Measurements from ENCODE around the gene AP1B1. TPM values are rescaled to one million over a fixed set of nuclear protein-coding genes. Genes with fewer than 3 reads are reported as not detected.
A peak's percentile ranks its signal among the peaks of the same experiment; 100 is the strongest.

Gene AP1B1
- total and polyA plus RNA-seq, 2 donors (not counting 1 experiment from before 2014, with no cell fraction given): 44.1 to 45.6 TPM

DNA sequence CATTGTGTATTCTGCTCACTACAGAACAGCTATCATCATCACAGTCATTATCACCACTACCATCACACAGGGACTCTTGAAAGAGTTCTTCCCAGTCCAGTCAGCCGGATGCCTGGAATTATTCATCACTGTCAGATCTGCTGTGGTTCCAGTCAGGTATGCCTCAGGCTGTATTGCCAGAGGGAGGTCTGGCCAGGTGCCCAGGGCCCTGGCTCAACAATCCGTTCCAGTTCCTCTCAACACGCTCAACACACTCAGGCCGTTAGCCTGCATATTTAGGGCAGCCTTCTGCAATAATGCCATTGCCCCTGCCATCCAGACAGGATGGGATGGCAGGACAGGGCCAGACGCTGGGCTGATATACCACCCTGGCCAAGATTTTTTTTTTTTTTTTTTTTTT lies 44.2 kb downstream of the AP1B1 start:
- no peak for TF ChIP-seq EZH2 (IDR thresholded peaks at IDR 0.05; ENCODE audit: low read length, missing control alignments)
- TF ChIP-seq, protein P1, sequence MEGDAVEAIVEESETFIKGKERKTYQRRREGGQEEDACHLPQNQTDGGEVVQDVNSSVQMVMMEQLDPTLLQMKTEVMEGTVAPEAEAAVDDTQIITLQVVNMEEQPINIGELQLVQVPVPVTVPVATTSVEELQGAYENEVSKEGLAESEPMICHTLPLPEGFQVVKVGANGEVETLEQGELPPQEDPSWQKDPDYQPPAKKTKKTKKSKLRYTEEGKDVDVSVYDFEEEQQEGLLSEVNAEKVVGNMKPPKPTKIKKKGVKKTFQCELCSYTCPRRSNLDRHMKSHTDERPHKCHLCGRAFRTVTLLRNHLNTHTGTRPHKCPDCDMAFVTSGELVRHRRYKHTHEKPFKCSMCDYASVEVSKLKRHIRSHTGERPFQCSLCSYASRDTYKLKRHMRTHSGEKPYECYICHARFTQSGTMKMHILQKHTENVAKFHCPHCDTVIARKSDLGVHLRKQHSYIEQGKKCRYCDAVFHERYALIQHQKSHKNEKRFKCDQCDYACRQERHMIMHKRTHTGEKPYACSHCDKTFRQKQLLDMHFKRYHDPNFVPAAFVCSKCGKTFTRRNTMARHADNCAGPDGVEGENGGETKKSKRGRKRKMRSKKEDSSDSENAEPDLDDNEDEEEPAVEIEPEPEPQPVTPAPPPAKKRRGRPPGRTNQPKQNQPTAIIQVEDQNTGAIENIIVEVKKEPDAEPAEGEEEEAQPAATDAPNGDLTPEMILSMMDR (conservative IDR thresholded peaks at IDR 0.05 in 1 of 2, IDR thresholded peaks at IDR 0.05 in 1 of 2; ENCODE audit: low read depth in 1 of 2, low read length in 2 of 2): no peak
- Histone ChIP-seq H3K36me3 (ENCODE audit: control insufficient read depth, insufficient read depth, low read length) (peaks cover 32% of the 10 kb centered on the region), H3K9me3 (ENCODE audit: control insufficient read depth, insufficient read depth, low read depth, low read length) (no peaks in the 10 kb centered on the region), H3K9ac (ENCODE audit: insufficient read depth, low read length) (no peak overlapping the region), H3K79me2 (ENCODE audit: control insufficient read depth, insufficient read depth, low read length) (no peaks in the 10 kb centered on the region), H3K27me3 (ENCODE audit: control insufficient read depth, insufficient read depth, low read length) (no peaks in the 10 kb centered on the region), H3K27ac (ENCODE audit: insufficient read depth, low read length) (no peak overlapping the region), H2AFZ (ENCODE audit: low read length) (no peak overlapping the region), H3K4me1 (ENCODE audit: control insufficient read depth, extremely low read depth, insufficient read depth, low read length) (peaks cover 3% of the 10 kb centered on the region), H3K4me3 (replicated peaks in 1 of 4; ENCODE audit: control extremely low read depth in 1 of 4, insufficient read depth in 1 of 4, low read depth in 3 of 4, low read length in 4 of 4) (no peak overlapping the region), H3K4me2 (ENCODE audit: extremely low read depth, insufficient read depth, low read length) (no peak overlapping the region), H4K20me1 (ENCODE audit: control insufficient read depth, extremely low read depth, insufficient read depth, low read length) (no peaks in the 10 kb centered on the region)
- DNase-seq (ENCODE audit: low read depth in 2 of 2): peak; percentile 29 to 99

DNA sequence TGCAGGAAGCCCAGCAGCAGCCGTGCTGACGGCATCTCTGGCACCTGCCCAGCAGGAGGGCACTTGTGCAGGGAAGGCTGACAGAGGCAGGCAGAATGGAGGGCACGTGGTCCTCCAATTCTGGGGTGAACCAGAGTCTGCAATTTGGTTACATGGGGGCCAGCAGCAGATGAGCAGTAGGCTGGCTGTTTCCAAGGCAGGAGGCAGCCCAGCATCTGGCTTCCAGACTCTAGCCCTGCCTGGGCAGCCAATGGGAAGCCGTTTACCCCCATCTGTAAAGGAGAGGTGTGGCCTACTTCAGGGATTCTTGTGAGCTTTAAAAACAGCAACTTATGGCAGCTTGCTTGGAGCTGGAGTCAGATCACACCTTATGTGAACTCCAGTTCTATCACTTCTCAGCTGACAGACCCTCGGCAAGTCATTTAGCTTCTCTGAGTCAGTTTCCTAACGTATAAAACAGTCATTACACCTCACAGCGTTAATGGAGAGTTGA lies 45.0 kb downstream of the AP1B1 start:
- Histone ChIP-seq H4K20me1 (ENCODE audit: control insufficient read depth, extremely low read depth, insufficient read depth, low read length) (no peaks in the 10 kb centered on the region), H3K79me2 (ENCODE audit: control insufficient read depth, insufficient read depth, low read length) (no peaks in the 10 kb centered on the region), H3K4me2 (ENCODE audit: extremely low read depth, insufficient read depth, low read length) (no peak overlapping the region), H3K9me3 (ENCODE audit: control insufficient read depth, insufficient read depth, low read depth, low read length) (no peaks in the 10 kb centered on the region), H3K36me3 (ENCODE audit: control insufficient read depth, insufficient read depth, low read length) (peaks cover 30% of the 10 kb centered on the region), H2AFZ (ENCODE audit: low read length) (no peak overlapping the region), H3K4me3 (replicated peaks in 1 of 4; ENCODE audit: control extremely low read depth in 1 of 4, insufficient read depth in 1 of 4, low read depth in 3 of 4, low read length in 4 of 4) (no peak overlapping the region), H3K27ac (ENCODE audit: insufficient read depth, low read length) (no peak overlapping the region), H3K4me1 (ENCODE audit: control insufficient read depth, extremely low read depth, insufficient read depth, low read length) (peaks cover 3% of the 10 kb centered on the region), H3K9ac (ENCODE audit: insufficient read depth, low read length) (no peak overlapping the region), H3K27me3 (ENCODE audit: control insufficient read depth, insufficient read depth, low read length) (no peaks in the 10 kb centered on the region)
- TF ChIP-seq, protein P1 (conservative IDR thresholded peaks at IDR 0.05 in 1 of 2, IDR thresholded peaks at IDR 0.05 in 1 of 2; ENCODE audit: low read depth in 1 of 2, low read length in 2 of 2): no peak
- TF ChIP-seq EZH2 (IDR thresholded peaks at IDR 0.05; ENCODE audit: low read length, missing control alignments): no peak
- DNase-seq (ENCODE audit: low read depth in 2 of 2): peak; percentile 24 to 81

DNA sequence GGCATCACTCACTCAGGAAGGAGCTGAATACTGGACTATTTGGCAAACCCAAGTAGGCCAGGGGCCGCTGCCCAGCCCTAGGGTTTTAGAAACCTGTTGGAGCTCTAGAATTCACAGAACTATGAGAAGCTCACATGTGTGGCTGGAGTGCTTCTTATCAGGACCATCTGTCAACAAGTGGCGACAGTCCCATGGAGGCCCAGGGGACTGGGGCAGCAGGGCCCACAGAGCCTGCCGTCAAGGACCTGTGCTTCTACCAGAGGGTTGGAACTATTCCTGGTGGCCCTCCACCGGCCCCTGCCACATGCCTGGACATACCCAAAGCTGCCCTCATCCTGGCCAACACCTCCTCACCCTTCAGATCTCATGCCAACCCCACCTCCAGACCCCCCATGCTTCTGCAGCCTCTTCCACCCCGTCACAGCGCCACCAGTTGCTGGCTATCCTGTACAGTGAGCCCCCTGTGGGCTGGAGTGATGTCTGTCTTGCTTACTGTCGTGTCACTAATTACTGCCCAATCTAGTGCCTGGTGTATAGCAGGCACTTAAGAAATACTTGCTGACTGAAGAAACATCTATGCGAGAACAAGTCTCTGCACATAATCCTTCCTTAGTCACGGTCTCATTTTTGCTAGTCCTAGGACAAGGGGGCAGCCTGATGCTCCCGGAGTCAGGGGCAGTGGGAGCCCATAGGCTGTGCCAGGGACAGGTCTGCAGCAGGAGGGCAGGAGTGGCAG lies 45.6 kb downstream of the AP1B1 start:
- H3K79me2 ChIP-seq (ENCODE audit: control insufficient read depth, insufficient read depth, low read length): no peaks in the 10 kb centered on the region
- H3K27me3 ChIP-seq (ENCODE audit: control insufficient read depth, insufficient read depth, low read length): no peaks in the 10 kb centered on the region
- no peak overlapping the region for H3K4me3 ChIP-seq (replicated peaks in 1 of 4; ENCODE audit: control extremely low read depth in 1 of 4, insufficient read depth in 1 of 4, low read depth in 3 of 4, low read length in 4 of 4)
- no peak for TF ChIP-seq EZH2 (IDR thresholded peaks at IDR 0.05; ENCODE audit: low read length, missing control alignments)
- TF ChIP-seq, protein P1 (conservative IDR thresholded peaks at IDR 0.05 in 1 of 2, IDR thresholded peaks at IDR 0.05 in 1 of 2; ENCODE audit: low read depth in 1 of 2, low read length in 2 of 2): no peak
- no peak overlapping the region for H3K4me2 ChIP-seq (ENCODE audit: extremely low read depth, insufficient read depth, low read length)
- DNase-seq (ENCODE audit: low read depth in 2 of 2): peak in 1 of 2 donors; percentile 6
- no peaks in the 10 kb centered on the region for H3K9me3 ChIP-seq (ENCODE audit: control insufficient read depth, insufficient read depth, low read depth, low read length)
- H3K9ac ChIP-seq (ENCODE audit: insufficient read depth, low read length): no peak overlapping the region
- H2AFZ ChIP-seq (ENCODE audit: low read length): no peak overlapping the region
- peaks cover 3% of the 10 kb centered on the region for H3K4me1 ChIP-seq (ENCODE audit: control insufficient read depth, extremely low read depth, insufficient read depth, low read length)
- no peak overlapping the region for H3K27ac ChIP-seq (ENCODE audit: insufficient read depth, low read length)
- H3K36me3 ChIP-seq (ENCODE audit: control insufficient read depth, insufficient read depth, low read length): peaks cover 32% of the 10 kb centered on the region
- no peaks in the 10 kb centered on the region for H4K20me1 ChIP-seq (ENCODE audit: control insufficient read depth, extremely low read depth, insufficient read depth, low read length)
